Skeletal muscle satellite cell (primary cell): ENCODE data around the gene POLR2F.

Experiments
- H3K27me3 ChIP-seq: 2 replicates; pipeline ENCODE4 v1.7.0; 2013; ENCODE audit warnings: low read length; ENCODE audit not compliant: control insufficient read depth, insufficient read depth
- H3K36me3 ChIP-seq: 2 replicates; pipeline ENCODE4 v1.7.0; 2013; ENCODE audit warnings: mild to moderate bottlenecking, control low read depth, low read length; ENCODE audit not compliant: insufficient read depth
- H3K4me1 ChIP-seq: 2 replicates; pipeline ENCODE4 v1.7.0; 2013; ENCODE audit warnings: low read length; ENCODE audit not compliant: control insufficient read depth, insufficient read depth
- H3K4me2 ChIP-seq: 2 replicates; pipeline ENCODE4 v1.7.0; 2013; ENCODE audit warnings: mild to moderate bottlenecking, low read length
- H3K4me3 ChIP-seq: 2 replicates; pipeline ENCODE4 v1.7.0; 2013; ENCODE audit warnings: low read length
- H3K9ac ChIP-seq: 2 replicates; pipeline ENCODE4 v1.7.0; 2013; ENCODE audit warnings: mild to moderate bottlenecking, low read depth, low read length, moderate library complexity
- H3K9me3 ChIP-seq: replicated peaks from 2 replicates; pipeline ENCODE4 v1.7.0; 2013; ENCODE audit warnings: mild to moderate bottlenecking, control low read depth, low read length

Gene POLR2F

DNA sequence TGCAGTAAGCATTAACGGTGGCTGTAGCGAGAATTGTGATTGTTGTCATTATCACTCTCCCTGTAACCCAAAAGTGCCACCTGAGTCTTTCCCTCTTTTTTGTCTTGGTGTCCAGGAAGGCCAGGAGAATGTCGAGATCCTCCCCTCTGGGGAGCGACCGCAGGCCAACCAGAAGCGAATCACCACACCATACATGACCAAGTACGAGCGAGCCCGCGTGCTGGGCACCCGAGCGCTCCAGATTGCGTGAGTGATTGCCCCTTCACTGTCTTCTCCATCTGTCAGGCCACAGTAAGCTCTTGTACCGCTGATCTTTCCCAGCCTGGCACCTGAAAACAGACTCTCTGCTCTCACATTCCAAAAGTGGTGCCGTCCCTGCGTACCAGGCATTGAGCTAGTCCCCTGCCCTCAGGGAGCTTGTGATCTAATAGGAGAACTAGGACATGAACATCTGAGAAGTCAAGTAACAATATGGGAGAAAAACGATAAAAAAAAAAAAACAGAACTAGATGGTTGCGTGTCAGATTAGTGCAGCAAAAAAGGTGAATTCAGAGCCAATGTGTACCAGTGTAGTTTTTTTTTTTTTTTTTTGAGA is 5.8 kb downstream of the POLR2F start:
- no peak overlapping the region for H3K4me2 ChIP-seq
- peaks cover 7% of the 10 kb centered on the region for H3K4me1 ChIP-seq
- H3K9ac ChIP-seq, result no peak overlapping the region
- no peaks in the 10 kb centered on the region for H3K9me3 ChIP-seq
- H3K27me3 ChIP-seq, result no peaks in the 10 kb centered on the region
- H3K36me3 ChIP-seq, result peaks cover 47% of the 10 kb centered on the region
- H3K4me3 ChIP-seq, result no peak overlapping the region

DNA sequence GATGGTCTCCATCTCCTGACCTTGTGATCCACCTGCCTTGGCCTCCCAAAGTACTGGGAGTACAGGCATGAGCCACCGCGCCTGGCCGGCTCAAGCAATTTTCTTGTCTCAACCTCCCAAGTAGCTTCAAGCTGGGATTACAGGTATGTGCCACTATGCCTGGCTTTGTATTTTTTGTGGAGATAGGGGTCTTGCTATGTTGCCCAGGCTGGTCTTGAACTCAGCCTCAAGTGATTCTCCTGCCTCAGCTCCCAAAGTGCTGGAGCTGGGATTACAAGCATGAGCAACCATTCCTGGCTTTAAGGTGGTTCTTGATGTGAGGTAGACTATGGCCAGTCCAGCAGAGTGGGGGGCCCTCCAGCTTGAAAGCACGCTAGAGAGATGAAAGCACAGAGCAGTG is 7.6 kb downstream of the POLR2F start:
- no peak overlapping the region for H3K4me3 ChIP-seq
- peaks cover 4% of the 10 kb centered on the region for H3K4me1 ChIP-seq
- no peak overlapping the region for H3K4me2 ChIP-seq
- H3K9ac ChIP-seq, result no peak overlapping the region
- H3K36me3 ChIP-seq, result peaks cover 49% of the 10 kb centered on the region
- H3K9me3 ChIP-seq, result no peaks in the 10 kb centered on the region
- no peaks in the 10 kb centered on the region for H3K27me3 ChIP-seq

DNA sequence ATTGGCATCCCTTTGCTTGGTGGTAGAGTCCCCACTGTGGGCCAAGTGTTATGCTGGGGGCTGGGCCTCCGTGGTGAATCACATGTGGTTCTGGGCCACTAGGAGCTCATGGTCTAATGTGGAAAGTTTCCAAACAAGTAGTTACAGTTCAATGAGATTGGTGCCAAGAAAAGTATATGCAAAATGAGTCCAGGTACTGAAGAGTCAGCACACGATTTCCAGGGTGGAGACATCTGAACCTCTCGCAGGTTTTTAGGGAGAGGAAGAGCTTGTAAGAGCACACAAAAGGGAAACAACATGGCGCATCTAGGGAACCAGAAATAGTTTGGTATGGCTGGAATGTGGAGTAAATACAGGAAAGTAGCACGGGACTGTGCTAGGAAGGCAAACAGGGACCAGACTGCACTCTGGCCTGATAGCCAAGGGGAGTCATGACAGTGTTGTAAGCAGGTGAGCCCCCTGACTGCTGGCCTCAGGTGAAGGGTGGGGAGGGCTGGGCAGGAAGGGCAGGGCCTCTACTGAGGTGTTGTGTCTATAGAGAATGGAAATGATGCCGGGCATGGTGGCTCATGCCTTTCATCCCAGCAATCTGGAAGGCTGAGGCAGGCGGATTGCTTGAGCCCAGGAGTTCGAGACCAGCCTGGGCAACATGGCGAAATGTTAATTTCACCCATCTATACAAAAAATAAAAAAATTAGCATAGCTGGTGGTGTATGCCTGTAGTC is 12.6 kb downstream of the POLR2F start:
- no peak overlapping the region for H3K9ac ChIP-seq
- H3K36me3 ChIP-seq, result peaks cover 43% of the 10 kb centered on the region
- no peak overlapping the region for H3K4me3 ChIP-seq
- H3K27me3 ChIP-seq, result no peaks in the 10 kb centered on the region
- H3K4me2 ChIP-seq, result no peak overlapping the region
- H3K9me3 ChIP-seq, result no peaks in the 10 kb centered on the region
- peaks cover 5% of the 10 kb centered on the region for H3K4me1 ChIP-seq

- H3K4me3 ChIP-seq, result no peak overlapping the region
- H3K36me3 ChIP-seq, result peaks cover 32% of the 10 kb centered on the region
- no peak overlapping the region for H3K4me2 ChIP-seq
These were observed 13.6 kb downstream of the POLR2F start for GRCh38 chr22:37967147-37967546.

DNA sequence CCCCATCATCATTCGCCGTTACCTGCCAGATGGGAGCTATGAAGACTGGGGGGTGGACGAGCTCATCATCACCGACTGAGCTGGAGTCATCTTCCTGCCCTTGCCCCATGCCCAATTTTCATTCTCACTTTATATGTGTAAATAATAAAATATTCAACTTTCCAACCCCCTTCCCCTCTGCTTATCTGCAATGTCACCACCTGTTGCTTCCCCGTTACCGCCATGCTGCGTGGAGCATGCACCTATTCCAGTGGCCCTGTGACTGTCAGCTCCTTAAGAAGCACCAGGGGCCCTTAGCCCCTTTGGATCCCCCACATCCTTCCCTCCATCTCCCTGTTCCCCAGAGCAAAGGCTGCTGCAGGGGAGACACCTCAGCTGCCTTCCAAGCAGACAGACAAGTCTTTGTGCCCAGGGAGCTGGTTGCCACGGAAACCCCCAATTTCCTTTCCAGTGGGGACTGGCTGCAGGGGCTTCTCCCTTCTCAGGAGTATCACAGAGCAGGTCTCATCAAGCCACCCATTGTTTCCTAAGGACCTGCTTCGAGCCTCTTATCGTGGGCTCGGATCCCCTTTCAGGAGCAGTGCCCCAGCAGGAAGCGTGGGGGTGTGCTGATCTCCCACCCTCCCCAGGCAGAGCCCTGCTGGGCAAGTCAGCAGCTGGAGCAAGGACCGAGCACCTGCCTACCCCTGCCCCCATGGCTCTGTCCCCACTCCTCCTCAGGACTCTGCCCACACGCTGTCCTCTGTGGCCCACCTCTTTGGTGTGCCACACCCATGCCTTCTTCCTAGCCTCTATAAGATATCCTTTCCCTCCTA is 14.3 kb downstream of the POLR2F start:
- no peak overlapping the region for H3K9ac ChIP-seq
- peaks cover 30% of the 10 kb centered on the region for H3K36me3 ChIP-seq
- no peaks in the 10 kb centered on the region for H3K9me3 ChIP-seq
- H3K4me1 ChIP-seq, result peaks cover 5% of the 10 kb centered on the region
- H3K4me2 ChIP-seq, result no peak overlapping the region
- H3K27me3 ChIP-seq, result no peaks in the 10 kb centered on the region
- no peak overlapping the region for H3K4me3 ChIP-seq

More at GRCh38 chr22:37967147-37967546, 13.6 kb downstream of the POLR2F start:
- no peaks in the 10 kb centered on the region for H3K27me3 ChIP-seq
- H3K9ac ChIP-seq, result no peak overlapping the region
- peaks cover 5% of the 10 kb centered on the region for H3K4me1 ChIP-seq
- H3K9me3 ChIP-seq, result no peaks in the 10 kb centered on the region

DNA sequence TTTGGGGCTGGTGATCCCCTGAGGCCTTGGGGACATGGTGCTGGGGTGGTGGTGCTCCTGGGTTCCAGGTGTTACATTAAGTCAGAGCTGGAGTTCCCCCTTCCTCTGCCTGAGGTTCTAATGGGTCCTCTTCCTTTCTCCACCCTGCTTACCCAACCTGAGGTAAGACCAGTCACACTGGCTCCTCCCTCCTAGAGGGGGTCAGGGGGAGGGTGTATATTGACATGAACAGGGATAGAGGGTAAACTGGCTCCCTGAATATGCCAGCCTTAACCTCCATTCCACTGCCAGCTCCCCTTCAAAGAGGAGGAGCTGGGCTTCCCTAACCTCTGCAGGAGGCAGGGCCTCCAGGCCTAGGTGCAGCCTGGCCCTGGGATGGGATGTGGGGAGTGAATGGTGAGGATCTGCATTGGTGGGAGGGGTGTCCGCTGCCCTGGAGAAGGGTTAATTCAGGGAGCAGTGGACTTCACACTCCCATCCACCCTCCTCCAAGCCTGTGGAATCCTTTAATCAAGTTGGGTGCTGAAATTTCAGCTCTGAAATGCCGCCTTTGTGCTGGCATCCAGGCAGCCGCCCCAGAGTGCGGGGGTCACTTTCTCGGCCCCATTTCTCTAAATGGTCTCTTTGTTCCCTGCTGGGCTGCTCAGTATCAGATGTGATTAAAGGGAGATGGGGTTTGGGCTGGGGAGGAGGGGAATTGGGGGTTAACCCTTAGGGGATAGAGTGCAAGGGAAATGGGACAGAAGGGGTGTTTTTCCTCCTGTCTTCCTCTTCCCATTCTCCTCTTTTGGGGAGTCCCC is 15.2 kb downstream of the POLR2F start:
- no peaks in the 10 kb centered on the region for H3K27me3 ChIP-seq
- no peak overlapping the region for H3K4me2 ChIP-seq
- H3K36me3 ChIP-seq, result peaks cover 30% of the 10 kb centered on the region
- peaks cover 5% of the 10 kb centered on the region for H3K4me1 ChIP-seq
- H3K9me3 ChIP-seq, result no peaks in the 10 kb centered on the region
- H3K9ac ChIP-seq, result no peak overlapping the region
- no peak overlapping the region for H3K4me3 ChIP-seq

- Histone ChIP-seq H3K4me2 (no peak overlapping the region), H3K4me3 (no peak overlapping the region), H3K36me3 (peaks cover 30% of the 10 kb centered on the region), H3K9ac (no peak overlapping the region), H3K4me1 (peaks cover 3% of the 10 kb centered on the region), H3K27me3 (no peaks in the 10 kb centered on the region), H3K9me3 (no peaks in the 10 kb centered on the region)
These were observed 17.4 kb downstream of the POLR2F start for GRCh38 chr22:37970864-37971263.

- H3K9ac ChIP-seq, result no peak overlapping the region
- H3K4me2 ChIP-seq, result no peak overlapping the region
- H3K36me3 ChIP-seq, result peaks cover 24% of the 10 kb centered on the region
- no peaks in the 10 kb centered on the region for H3K4me1 ChIP-seq
- no peaks in the 10 kb centered on the region for H3K9me3 ChIP-seq
- no peak overlapping the region for H3K4me3 ChIP-seq
- H3K27me3 ChIP-seq, result no peaks in the 10 kb centered on the region
These were observed 18.3 kb downstream of the POLR2F start for GRCh38 chr22:37971475-37972434.

DNA sequence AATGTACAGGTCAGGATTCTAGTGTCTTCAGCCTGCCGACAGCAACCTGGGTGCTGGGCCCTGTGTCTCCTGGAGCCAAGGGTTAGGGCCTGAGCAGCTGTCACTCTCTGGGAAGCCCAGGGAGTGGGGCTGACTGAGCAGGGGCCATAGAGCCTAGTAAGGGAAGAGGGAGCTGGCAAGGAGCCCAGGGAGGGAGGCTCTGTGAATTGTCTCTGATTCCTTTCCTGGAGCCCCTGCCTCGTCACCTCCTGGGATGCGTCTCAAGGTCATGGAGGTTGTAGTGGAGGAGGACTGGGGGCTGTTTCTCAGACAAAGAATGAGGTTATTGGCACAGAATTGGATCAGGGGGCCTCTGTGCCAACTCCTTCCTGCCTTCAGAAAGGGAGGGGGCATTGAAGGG is 19.0 kb downstream of the POLR2F start:
- no peak overlapping the region for H3K4me2 ChIP-seq
- H3K9me3 ChIP-seq, result no peaks in the 10 kb centered on the region
- no peak overlapping the region for H3K4me3 ChIP-seq
- H3K4me1 ChIP-seq, result no peaks in the 10 kb centered on the region
- H3K9ac ChIP-seq, result no peak overlapping the region
- H3K36me3 ChIP-seq, result peaks cover 17% of the 10 kb centered on the region
- H3K27me3 ChIP-seq, result no peaks in the 10 kb centered on the region

GRCh38 chr22:37973271-37974170 is 20.0 kb downstream of the POLR2F start:
- Histone ChIP-seq H3K4me2 (no peak overlapping the region), H3K27me3 (no peaks in the 10 kb centered on the region)

More at GRCh38 chr22:37973271-37974170, 20.0 kb downstream of the POLR2F start:
- Histone ChIP-seq H3K4me1 (no peaks in the 10 kb centered on the region), H3K9ac (no peak overlapping the region), H3K4me3 (no peak overlapping the region), H3K36me3 (peaks cover 7% of the 10 kb centered on the region), H3K9me3 (no peaks in the 10 kb centered on the region)
